ENCODE results near the gene SORCS3.

The SORCS3 gene

DNA sequence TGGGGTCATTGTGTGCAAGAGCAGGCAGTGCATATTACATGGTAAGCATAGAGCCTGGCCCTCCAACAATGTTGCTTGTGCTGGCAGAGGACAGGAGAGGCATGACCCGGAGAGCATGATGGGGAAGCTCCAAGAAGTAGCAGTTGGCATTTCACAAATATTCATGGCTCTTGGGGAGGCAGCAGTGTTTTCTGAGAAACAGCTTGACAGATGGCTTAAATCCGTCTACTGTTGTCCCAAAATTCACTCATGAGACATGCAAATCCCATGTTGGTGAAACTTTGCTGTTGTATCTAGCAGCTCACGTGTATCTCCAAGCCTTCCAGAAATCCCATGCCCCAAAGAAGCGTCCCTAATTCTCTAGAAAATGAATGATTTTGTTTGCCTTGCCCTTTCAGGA is 487.0 kb downstream of the SORCS3 start:
- Histone ChIP-seq H3K9ac (ENCODE audit: low read length) (no peak overlapping the region), H3K36me3 (ENCODE audit: insufficient read depth, low read length) (no peaks in the 10 kb centered on the region), H3K27me3 (ENCODE audit: control insufficient read depth in 1 of 2, insufficient read depth in 2 of 2, low read length in 2 of 2) (no peaks in the 10 kb centered on the region), H3K9me3 (ENCODE audit: low read length) (no peaks in the 10 kb centered on the region), H3K4me1 (ENCODE audit: insufficient read depth, low read length) (no peaks in the 10 kb centered on the region), H3K4me3 (ENCODE audit: low read depth in 1 of 2, low read length in 2 of 2) (no peak overlapping the region), H3K27ac (ENCODE audit: low read depth, low read length) (no peak overlapping the region)

DNA sequence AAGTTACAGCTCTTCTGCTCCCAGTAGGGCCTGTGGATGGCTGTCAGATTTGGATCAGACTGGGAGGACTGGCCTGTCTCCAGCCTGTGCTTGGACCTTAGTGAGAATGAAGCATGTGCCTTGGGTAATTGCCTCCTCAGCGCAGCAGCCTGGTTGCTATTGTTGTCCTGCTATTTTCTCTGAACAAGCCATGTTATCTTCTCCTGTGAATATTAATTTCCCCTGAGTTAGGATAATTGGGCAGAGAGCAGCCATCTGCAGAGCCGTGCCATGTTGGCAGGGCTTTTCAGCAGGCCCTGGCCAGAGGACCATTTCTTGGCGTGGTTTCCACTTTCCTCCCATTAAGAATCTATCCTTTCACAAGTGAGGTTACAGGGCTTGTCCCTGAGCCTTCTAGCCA is 497.3 kb downstream of the SORCS3 start:
- Histone ChIP-seq H3K27ac (ENCODE audit: low read depth, low read length) (no peak overlapping the region), H3K36me3 (ENCODE audit: insufficient read depth, low read length) (no peaks in the 10 kb centered on the region)

DNA sequence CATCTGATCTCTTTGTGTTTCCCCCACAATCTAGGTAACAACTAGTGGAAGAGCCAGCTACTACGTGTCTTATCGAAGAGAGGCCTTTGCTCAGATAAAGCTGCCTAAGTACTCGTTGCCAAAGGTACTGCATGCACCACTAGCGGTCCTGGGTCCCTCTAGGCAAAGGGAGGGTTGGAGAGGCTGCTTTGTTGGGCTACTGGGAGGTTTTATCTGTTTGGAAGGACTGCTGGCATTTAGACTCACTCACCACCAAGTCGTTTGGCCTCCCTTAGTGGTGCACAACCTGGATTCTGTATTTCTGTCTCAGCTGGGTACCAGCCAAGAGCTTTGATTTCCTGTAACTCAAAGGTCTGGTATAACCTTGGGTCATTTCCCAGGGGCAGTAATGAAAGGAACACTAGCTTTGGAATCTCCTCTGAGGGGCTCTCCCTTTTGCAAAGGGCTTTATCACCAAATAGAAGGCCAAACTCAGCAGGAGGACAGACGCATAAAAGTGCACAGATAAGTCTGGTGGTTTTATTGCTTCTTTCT is 498.3 kb downstream of the SORCS3 start:
- no peak overlapping the region for H3K9ac ChIP-seq (ENCODE audit: low read length)
- no peaks in the 10 kb centered on the region for H3K27me3 ChIP-seq (ENCODE audit: control insufficient read depth in 1 of 2, insufficient read depth in 2 of 2, low read length in 2 of 2)
- H3K36me3 ChIP-seq (ENCODE audit: insufficient read depth, low read length) = no peaks in the 10 kb centered on the region
- no peak overlapping the region for H3K4me3 ChIP-seq (ENCODE audit: low read depth in 1 of 2, low read length in 2 of 2)
- H3K9me3 ChIP-seq (ENCODE audit: low read length) = no peaks in the 10 kb centered on the region
- H3K27ac ChIP-seq (ENCODE audit: low read depth, low read length) = no peak overlapping the region
- H3K4me1 ChIP-seq (ENCODE audit: insufficient read depth, low read length) = no peaks in the 10 kb centered on the region

More for the DNA sequence above, 497.3 kb downstream of the SORCS3 start:
- H3K9ac ChIP-seq (ENCODE audit: low read length) = no peak overlapping the region
- H3K4me3 ChIP-seq (ENCODE audit: low read depth in 1 of 2, low read length in 2 of 2) = no peak overlapping the region
- H3K27me3 ChIP-seq (ENCODE audit: control insufficient read depth in 1 of 2, insufficient read depth in 2 of 2, low read length in 2 of 2) = no peaks in the 10 kb centered on the region
- no peaks in the 10 kb centered on the region for H3K9me3 ChIP-seq (ENCODE audit: low read length)
- H3K4me1 ChIP-seq (ENCODE audit: insufficient read depth, low read length) = no peaks in the 10 kb centered on the region

DNA sequence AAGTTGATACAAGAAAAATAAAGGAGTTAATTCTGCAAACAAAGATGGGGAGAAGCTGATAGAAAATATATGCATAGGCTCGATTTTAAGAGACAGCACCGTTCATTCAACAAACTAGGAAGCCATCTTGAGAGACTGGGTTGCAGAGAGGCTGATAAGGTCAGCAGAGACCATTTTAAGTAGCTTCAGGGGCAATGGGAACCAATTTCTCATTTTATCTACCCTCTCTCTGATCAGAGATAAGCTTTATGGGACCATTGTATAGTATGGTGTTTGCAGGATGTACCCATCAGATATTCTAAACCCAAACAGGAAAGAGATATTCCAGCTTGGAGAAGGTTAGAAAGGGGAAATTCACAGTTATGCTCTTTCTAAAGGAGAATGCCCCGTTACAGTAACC is 499.5 kb downstream of the SORCS3 start:
- Histone ChIP-seq H3K4me3 (ENCODE audit: low read depth in 1 of 2, low read length in 2 of 2) (no peak overlapping the region), H3K36me3 (ENCODE audit: insufficient read depth, low read length) (no peaks in the 10 kb centered on the region), H3K27me3 (ENCODE audit: control insufficient read depth in 1 of 2, insufficient read depth in 2 of 2, low read length in 2 of 2) (no peaks in the 10 kb centered on the region), H3K4me1 (ENCODE audit: insufficient read depth, low read length) (no peaks in the 10 kb centered on the region), H3K9ac (ENCODE audit: low read length) (no peak overlapping the region), H3K27ac (ENCODE audit: low read depth, low read length) (no peak overlapping the region), H3K9me3 (ENCODE audit: low read length) (no peaks in the 10 kb centered on the region)

DNA sequence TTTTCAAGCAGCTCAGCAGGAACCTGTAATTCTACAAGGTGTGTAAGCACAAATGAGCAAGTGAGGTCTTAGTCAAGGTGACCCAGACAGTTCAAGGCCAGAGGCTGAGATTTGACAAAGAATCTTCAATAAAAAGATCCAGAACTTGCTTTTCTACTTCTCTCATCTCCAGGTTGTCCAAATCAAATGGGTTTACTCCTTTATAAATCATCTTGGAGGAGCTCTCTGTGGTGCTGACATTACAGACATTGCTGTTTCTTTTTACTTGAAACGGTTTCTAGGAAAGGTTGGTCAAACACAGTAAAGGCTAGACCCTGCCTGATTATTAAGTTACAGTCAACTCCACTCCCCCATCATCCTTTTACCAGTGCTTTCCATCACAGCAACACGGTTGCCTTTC is 504.6 kb downstream of the SORCS3 start:
- H3K27ac ChIP-seq (ENCODE audit: low read depth, low read length) = no peak overlapping the region
- H3K36me3 ChIP-seq (ENCODE audit: insufficient read depth, low read length) = no peaks in the 10 kb centered on the region
- no peaks in the 10 kb centered on the region for H3K9me3 ChIP-seq (ENCODE audit: low read length)
- no peaks in the 10 kb centered on the region for H3K27me3 ChIP-seq (ENCODE audit: control insufficient read depth in 1 of 2, insufficient read depth in 2 of 2, low read length in 2 of 2)
- no peak overlapping the region for H3K4me3 ChIP-seq (ENCODE audit: low read depth in 1 of 2, low read length in 2 of 2)
- no peaks in the 10 kb centered on the region for H3K4me1 ChIP-seq (ENCODE audit: insufficient read depth, low read length)
- no peak overlapping the region for H3K9ac ChIP-seq (ENCODE audit: low read length)

DNA sequence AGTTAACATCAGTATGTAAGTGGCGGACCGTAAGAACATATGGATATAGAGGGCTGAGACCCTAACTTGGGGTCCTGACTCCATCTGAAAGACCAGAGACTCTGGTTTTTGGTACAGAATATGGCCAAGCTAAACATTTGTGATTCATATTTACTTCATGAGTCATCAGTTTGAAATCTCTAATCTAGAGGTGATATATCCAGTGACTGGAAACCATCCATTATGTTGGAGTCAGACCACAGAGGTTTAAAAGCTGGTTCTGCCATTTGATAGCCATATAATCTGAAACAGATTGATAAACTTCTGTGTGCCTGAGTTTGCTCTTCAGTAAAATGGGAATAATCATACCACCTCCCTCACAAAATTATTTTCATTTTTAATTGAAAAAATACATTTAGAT is 505.3 kb downstream of the SORCS3 start:
- Histone ChIP-seq H3K27ac (ENCODE audit: low read depth, low read length) (no peak overlapping the region), H3K9me3 (ENCODE audit: low read length) (no peaks in the 10 kb centered on the region), H3K9ac (ENCODE audit: low read length) (no peak overlapping the region), H3K36me3 (ENCODE audit: insufficient read depth, low read length) (no peaks in the 10 kb centered on the region), H3K4me3 (ENCODE audit: low read depth in 1 of 2, low read length in 2 of 2) (no peak overlapping the region), H3K27me3 (ENCODE audit: control insufficient read depth in 1 of 2, insufficient read depth in 2 of 2, low read length in 2 of 2) (no peaks in the 10 kb centered on the region), H3K4me1 (ENCODE audit: insufficient read depth, low read length) (no peaks in the 10 kb centered on the region)

DNA sequence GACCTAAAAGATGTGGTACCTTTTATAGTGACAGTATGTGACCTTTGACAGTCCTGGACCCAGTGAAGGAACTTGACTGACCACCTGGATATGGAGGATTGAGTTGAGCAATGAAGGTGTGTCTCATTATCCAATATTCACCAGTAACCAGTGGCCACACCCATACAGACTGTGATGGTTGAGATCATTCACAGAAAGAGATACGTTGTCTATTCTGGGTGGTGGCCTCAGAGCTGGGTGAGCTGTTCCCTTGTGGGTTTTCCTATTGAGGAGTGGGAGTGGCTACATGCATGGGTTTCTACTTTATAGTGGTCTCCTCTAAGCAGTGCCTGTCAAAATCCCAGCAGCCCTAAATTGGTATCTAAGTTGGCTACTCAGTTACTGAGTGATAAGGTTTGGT is 507.4 kb downstream of the SORCS3 start:
- Histone ChIP-seq H3K9ac (ENCODE audit: low read length) (no peak overlapping the region), H3K36me3 (ENCODE audit: insufficient read depth, low read length) (no peaks in the 10 kb centered on the region), H3K9me3 (ENCODE audit: low read length) (no peaks in the 10 kb centered on the region), H3K4me1 (ENCODE audit: insufficient read depth, low read length) (no peaks in the 10 kb centered on the region), H3K4me3 (ENCODE audit: low read depth in 1 of 2, low read length in 2 of 2) (no peak overlapping the region), H3K27ac (ENCODE audit: low read depth, low read length) (no peak overlapping the region), H3K27me3 (ENCODE audit: control insufficient read depth in 1 of 2, insufficient read depth in 2 of 2, low read length in 2 of 2) (no peaks in the 10 kb centered on the region)

DNA sequence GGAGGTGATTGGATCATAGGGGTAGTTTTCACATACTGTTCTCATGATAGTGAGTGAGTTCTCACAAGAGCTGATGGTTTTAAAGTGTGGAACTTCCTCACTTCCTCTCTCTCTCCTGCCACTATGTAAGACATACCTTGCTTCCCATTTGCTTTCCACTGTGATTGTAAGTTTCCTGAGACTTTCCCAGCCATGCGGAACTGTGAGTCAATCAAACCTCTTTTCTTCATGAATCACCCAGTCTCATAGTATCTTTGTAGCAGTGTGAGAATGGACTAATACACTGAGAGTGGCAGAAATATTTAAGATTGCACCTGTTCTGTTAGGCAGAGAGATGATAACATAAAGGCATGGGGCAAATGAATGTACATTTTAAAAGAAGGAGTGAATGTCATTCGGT is 507.8 kb downstream of the SORCS3 start:
- Histone ChIP-seq H3K9me3 (ENCODE audit: low read length) (no peaks in the 10 kb centered on the region), H3K9ac (ENCODE audit: low read length) (no peak overlapping the region), H3K27me3 (ENCODE audit: control insufficient read depth in 1 of 2, insufficient read depth in 2 of 2, low read length in 2 of 2) (no peaks in the 10 kb centered on the region), H3K36me3 (ENCODE audit: insufficient read depth, low read length) (no peaks in the 10 kb centered on the region), H3K27ac (ENCODE audit: low read depth, low read length) (no peak overlapping the region), H3K4me1 (ENCODE audit: insufficient read depth, low read length) (no peaks in the 10 kb centered on the region), H3K4me3 (ENCODE audit: low read depth in 1 of 2, low read length in 2 of 2) (no peak overlapping the region)

DNA sequence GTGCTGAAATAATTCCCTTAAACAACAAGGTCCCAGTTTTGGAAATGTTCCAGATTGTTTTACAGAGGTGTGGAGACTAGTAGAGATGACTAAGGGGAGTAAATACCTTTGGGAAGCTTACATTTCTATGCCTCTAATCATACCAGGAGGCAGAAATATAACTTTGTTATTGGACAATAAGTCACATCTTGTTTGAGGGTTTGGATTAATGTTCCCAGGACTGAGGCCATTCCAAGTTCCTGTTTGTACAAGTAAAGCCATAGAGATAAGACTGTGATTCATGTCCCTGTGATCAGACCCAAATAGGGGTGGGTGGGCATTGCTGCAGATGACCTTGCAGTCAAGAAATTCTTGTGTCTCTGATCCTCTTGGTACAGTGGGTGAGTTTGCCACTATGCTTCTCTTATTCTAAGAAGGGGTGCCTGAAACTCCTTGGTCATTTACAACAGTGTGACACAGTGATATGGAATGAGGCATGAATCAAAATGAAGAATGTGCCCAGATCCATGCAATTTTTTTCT is 508.3 kb downstream of the SORCS3 start:
- Histone ChIP-seq H3K9me3 (ENCODE audit: low read length) (no peaks in the 10 kb centered on the region), H3K27ac (ENCODE audit: low read depth, low read length) (no peak overlapping the region), H3K36me3 (ENCODE audit: insufficient read depth, low read length) (no peaks in the 10 kb centered on the region), H3K4me3 (ENCODE audit: low read depth in 1 of 2, low read length in 2 of 2) (no peak overlapping the region), H3K4me1 (ENCODE audit: insufficient read depth, low read length) (no peaks in the 10 kb centered on the region), H3K9ac (ENCODE audit: low read length) (no peak overlapping the region), H3K27me3 (ENCODE audit: control insufficient read depth in 1 of 2, insufficient read depth in 2 of 2, low read length in 2 of 2) (no peaks in the 10 kb centered on the region)

DNA sequence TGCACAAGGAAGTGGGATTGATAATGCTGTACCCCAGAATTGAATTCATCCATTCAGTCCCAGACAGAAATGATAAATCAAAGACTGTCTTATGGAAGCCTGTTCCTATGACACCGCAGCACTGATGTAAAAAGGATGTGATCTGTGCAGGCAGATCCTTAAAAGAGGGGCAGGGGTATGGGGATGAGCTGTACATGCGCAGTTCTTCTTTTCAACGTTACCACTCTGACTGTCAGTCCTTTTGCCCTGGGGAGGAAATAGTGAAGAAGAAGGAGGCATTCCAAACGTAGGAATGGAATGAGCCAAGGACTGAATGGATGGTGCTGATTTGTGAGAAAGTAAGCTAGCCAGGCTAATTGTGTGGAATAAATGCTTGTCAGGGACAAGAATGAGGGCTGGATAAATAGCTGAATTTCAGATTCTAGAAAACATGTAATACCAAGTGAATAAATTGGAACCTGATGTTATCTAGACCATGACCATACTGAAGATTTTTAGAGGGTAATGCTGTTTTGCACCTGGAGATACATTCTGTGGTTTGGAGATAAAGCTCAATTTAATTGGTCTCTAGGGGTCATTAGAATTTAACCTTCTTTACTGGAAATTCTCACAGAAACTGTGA is 509.3 kb downstream of the SORCS3 start:
- Histone ChIP-seq H3K9ac (ENCODE audit: low read length) (no peak overlapping the region), H3K27ac (ENCODE audit: low read depth, low read length) (no peak overlapping the region), H3K4me3 (ENCODE audit: low read depth in 1 of 2, low read length in 2 of 2) (no peak overlapping the region), H3K36me3 (ENCODE audit: insufficient read depth, low read length) (no peaks in the 10 kb centered on the region), H3K4me1 (ENCODE audit: insufficient read depth, low read length) (no peaks in the 10 kb centered on the region), H3K9me3 (ENCODE audit: low read length) (no peaks in the 10 kb centered on the region), H3K27me3 (ENCODE audit: control insufficient read depth in 1 of 2, insufficient read depth in 2 of 2, low read length in 2 of 2) (no peaks in the 10 kb centered on the region)

DNA sequence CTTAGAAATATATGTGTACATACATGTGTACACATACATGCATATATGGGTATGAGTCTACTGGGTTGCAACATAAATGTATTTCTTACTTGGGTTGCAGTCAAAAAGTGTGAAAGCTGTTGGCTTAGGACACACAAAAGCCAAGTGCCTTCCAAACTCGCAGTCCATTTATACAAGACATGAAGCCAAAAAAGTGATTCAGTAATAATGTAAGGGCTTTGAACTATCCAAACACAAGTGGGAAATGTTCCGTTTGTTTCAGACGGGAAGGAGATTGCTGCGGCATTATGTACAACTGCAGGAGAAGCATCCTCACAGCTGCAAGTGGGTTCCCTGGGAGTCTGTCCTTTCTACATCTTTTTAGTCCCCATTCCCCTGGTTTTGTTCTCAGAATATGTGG is 513.6 kb downstream of the SORCS3 start:
- Histone ChIP-seq H3K9me3 (ENCODE audit: low read length) (no peaks in the 10 kb centered on the region), H3K4me3 (ENCODE audit: low read depth in 1 of 2, low read length in 2 of 2) (no peak overlapping the region), H3K27ac (ENCODE audit: low read depth, low read length) (no peak overlapping the region), H3K36me3 (ENCODE audit: insufficient read depth, low read length) (no peaks in the 10 kb centered on the region), H3K9ac (ENCODE audit: low read length) (no peak overlapping the region), H3K4me1 (ENCODE audit: insufficient read depth, low read length) (no peaks in the 10 kb centered on the region), H3K27me3 (ENCODE audit: control insufficient read depth in 1 of 2, insufficient read depth in 2 of 2, low read length in 2 of 2) (no peaks in the 10 kb centered on the region)

DNA sequence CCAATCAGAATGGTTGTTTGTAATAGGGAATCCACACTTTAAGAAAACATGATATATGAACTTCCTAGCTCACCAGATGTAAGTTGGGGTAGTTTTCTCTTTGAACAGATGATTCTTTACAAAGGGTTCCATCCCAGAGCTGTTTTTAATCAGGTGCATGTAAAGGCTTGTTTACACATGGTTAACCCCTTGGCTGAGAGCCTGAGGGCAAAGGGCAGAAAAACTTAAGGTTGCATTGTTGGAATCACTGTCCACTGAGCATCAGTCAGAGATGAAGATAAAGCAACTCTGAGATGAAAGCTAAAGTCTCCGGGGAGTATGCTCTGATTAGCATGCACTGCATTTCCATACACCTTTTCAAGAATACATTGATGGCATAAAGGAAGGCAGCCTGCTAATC is 518.2 kb downstream of the SORCS3 start:
- Histone ChIP-seq H3K9me3 (ENCODE audit: low read length) (no peaks in the 10 kb centered on the region), H3K36me3 (ENCODE audit: insufficient read depth, low read length) (no peaks in the 10 kb centered on the region), H3K9ac (ENCODE audit: low read length) (no peak overlapping the region), H3K4me1 (ENCODE audit: insufficient read depth, low read length) (no peaks in the 10 kb centered on the region), H3K27ac (ENCODE audit: low read depth, low read length) (no peak overlapping the region), H3K4me3 (ENCODE audit: low read depth in 1 of 2, low read length in 2 of 2) (no peak overlapping the region), H3K27me3 (ENCODE audit: control insufficient read depth in 1 of 2, insufficient read depth in 2 of 2, low read length in 2 of 2) (no peaks in the 10 kb centered on the region)

Data from muscle layer of colon (tissue), 2 donors.